Activated CD8-positive, alpha-beta memory T cell treated with anti-CD3 and anti-CD28 coated beads, Interleukin-2, amount 10 ng/mL, durations not matched to agents 7 days and 5 days (primary cell): ENCODE data around the gene EDRF1. TPM values are rescaled to one million over a fixed set of nuclear protein-coding genes. Genes with fewer than 3 reads are reported as not detected.

Experiments used
- ATAC-seq: fragments of 150-1000 bp; cut with Tn5 transposase; one replicate; pipeline ENCODE4 v1.10.0; 2021; ENCODE audit warnings: moderate library complexity
- CTCF ChIA-PET: fragments of 350-600 bp; sonication (Branson Sonifier 250); formaldehyde crosslinking; loops from one replicate; lab custom pipeline; 2021; ENCODE audit warnings: antibody characterized with exemption; lab: Charles Lee
- DNase-seq: peaks from one replicate; pipeline ENCODE4 v3.0.0-alpha.2; 2020
- H3K27ac Mint-ChIP-seq: one replicate; pipeline ENCODE4 v1.8.0; 2021; ENCODE audit warnings: mild to moderate bottlenecking, mixed read lengths
- H3K27me3 Mint-ChIP-seq: one replicate; pipeline ENCODE4 v1.8.0; 2021; ENCODE audit warnings: mixed read lengths
- H3K36me3 Mint-ChIP-seq: one replicate; pipeline ENCODE4 v1.8.0; 2021; ENCODE audit warnings: mild to moderate bottlenecking, mixed read lengths
- H3K4me1 Mint-ChIP-seq: one replicate; pipeline ENCODE4 v1.8.0; 2021; ENCODE audit warnings: mixed read lengths
- H3K4me3 Mint-ChIP-seq: one replicate; pipeline ENCODE4 v1.8.0; 2021; ENCODE audit warnings: mild to moderate bottlenecking, moderate library complexity, mixed read lengths
- H3K9me3 Mint-ChIP-seq: one replicate; pipeline ENCODE4 v1.8.0; 2022; ENCODE audit warnings: low read depth, mixed read lengths
- total RNA-seq, 2 experiments: library from RNA; stranded (reverse); gene quantifications; one replicate each; pipeline ENCODE4 v1.2.3, GENCODE V29; 2021

The EDRF1 gene
- total RNA-seq, 2 experiments from 2014 or later: 36.6 to 38.3 TPM

GRCh38 chr10:125722811-125723210, 3.3 kb downstream of the EDRF1 start:
- ATAC-seq: no peak
- no peaks in the 10 kb centered on the region for H3K27me3 Mint-ChIP-seq
- H3K4me1 Mint-ChIP-seq: peaks cover 30% of the 10 kb centered on the region
- no peak overlapping the region for H3K4me3 Mint-ChIP-seq
- peaks cover 41% of the 10 kb centered on the region for H3K36me3 Mint-ChIP-seq
- H3K9me3 Mint-ChIP-seq: no peaks in the 10 kb centered on the region
- no peak overlapping the region for H3K27ac Mint-ChIP-seq
- DNase-seq: no peak
- CTCF ChIA-PET: no interaction called here

- ATAC-seq (no peak), DNase-seq (no peak)
- no peaks in the 10 kb centered on the region for H3K27me3 Mint-ChIP-seq
- H3K27ac Mint-ChIP-seq: no peak overlapping the region
- no peak overlapping the region for H3K4me3 Mint-ChIP-seq
- H3K9me3 Mint-ChIP-seq: no peaks in the 10 kb centered on the region
- peaks cover 57% of the 10 kb centered on the region for H3K36me3 Mint-ChIP-seq
- CTCF ChIA-PET: no interaction called here
- peaks cover 9% of the 10 kb centered on the region for H3K4me1 Mint-ChIP-seq
Measured at GRCh38 chr10:125726914-125727313, 7.4 kb downstream of the EDRF1 start.

GRCh38 chr10:125727436-125727835, 7.9 kb downstream of the EDRF1 start:
- Mint-ChIP-seq H3K9me3 (no peaks in the 10 kb centered on the region), H3K4me3 (no peak overlapping the region), H3K4me1 (peaks cover 5% of the 10 kb centered on the region), H3K27ac (no peak overlapping the region), H3K36me3 (peaks cover 62% of the 10 kb centered on the region), H3K27me3 (no peaks in the 10 kb centered on the region)
- CTCF ChIA-PET: no interaction called here
- ATAC-seq (no peak), DNase-seq (no peak)

GRCh38 chr10:125734148-125734547, 14.6 kb downstream of the EDRF1 start:
- DNase-seq: no peak
- peaks cover 63% of the 10 kb centered on the region for H3K36me3 Mint-ChIP-seq
- ATAC-seq: no peak
- H3K27me3 Mint-ChIP-seq: no peaks in the 10 kb centered on the region
- CTCF ChIA-PET: no interaction called here
- no peak overlapping the region for H3K27ac Mint-ChIP-seq
- no peak overlapping the region for H3K4me3 Mint-ChIP-seq
- H3K9me3 Mint-ChIP-seq: no peaks in the 10 kb centered on the region
- no peaks in the 10 kb centered on the region for H3K4me1 Mint-ChIP-seq

- no peaks in the 10 kb centered on the region for H3K4me1 Mint-ChIP-seq
Measured at GRCh38 chr10:125734823-125735222, 15.3 kb downstream of the EDRF1 start.

GRCh38 chr10:125738206-125738605, 18.7 kb downstream of the EDRF1 start:
- H3K9me3 Mint-ChIP-seq: no peaks in the 10 kb centered on the region
- H3K4me3 Mint-ChIP-seq: no peak overlapping the region
- ATAC-seq (no peak), DNase-seq (no peak)
- CTCF ChIA-PET: no interaction called here
- H3K27ac Mint-ChIP-seq: no peak overlapping the region
- no peaks in the 10 kb centered on the region for H3K4me1 Mint-ChIP-seq
- H3K27me3 Mint-ChIP-seq: no peaks in the 10 kb centered on the region
- H3K36me3 Mint-ChIP-seq: peaks cover 57% of the 10 kb centered on the region

More at GRCh38 chr10:125734823-125735222, 15.3 kb downstream of the EDRF1 start:
- Mint-ChIP-seq H3K4me3 (no peak overlapping the region), H3K36me3 (peaks cover 62% of the 10 kb centered on the region), H3K27me3 (no peaks in the 10 kb centered on the region), H3K9me3 (no peaks in the 10 kb centered on the region), H3K27ac (no peak overlapping the region)
- CTCF ChIA-PET: no interaction called here
- DNase-seq (no peak), ATAC-seq (no peak)

GRCh38 chr10:125739994-125740679, 20.6 kb downstream of the EDRF1 start:
- H3K4me3 Mint-ChIP-seq: no peak overlapping the region
- ATAC-seq: no peak
- CTCF ChIA-PET: no interaction called here
- no peaks in the 10 kb centered on the region for H3K27me3 Mint-ChIP-seq
- no peak for DNase-seq
- no peaks in the 10 kb centered on the region for H3K9me3 Mint-ChIP-seq
- no peaks in the 10 kb centered on the region for H3K4me1 Mint-ChIP-seq
- peaks cover 61% of the 10 kb centered on the region for H3K36me3 Mint-ChIP-seq
- no peak overlapping the region for H3K27ac Mint-ChIP-seq

- no peaks in the 10 kb centered on the region for H3K27me3 Mint-ChIP-seq
- H3K27ac Mint-ChIP-seq: no peak overlapping the region
- H3K4me1 Mint-ChIP-seq: peaks cover 5% of the 10 kb centered on the region
- no peak overlapping the region for H3K4me3 Mint-ChIP-seq
- CTCF ChIA-PET: no interaction called here
- DNase-seq (no peak), ATAC-seq (no peak)
- H3K36me3 Mint-ChIP-seq: peaks cover 56% of the 10 kb centered on the region
- H3K9me3 Mint-ChIP-seq: no peaks in the 10 kb centered on the region
Measured at GRCh38 chr10:125742465-125742864, 23.0 kb downstream of the EDRF1 start.

GRCh38 chr10:125744909-125745308, 25.4 kb downstream of the EDRF1 start:
- H3K27ac Mint-ChIP-seq: no peak overlapping the region
- H3K4me3 Mint-ChIP-seq: no peak overlapping the region
- H3K4me1 Mint-ChIP-seq: peaks cover 5% of the 10 kb centered on the region
- CTCF ChIA-PET: no interaction called here
- no peaks in the 10 kb centered on the region for H3K9me3 Mint-ChIP-seq
- DNase-seq: no peak
- H3K27me3 Mint-ChIP-seq: no peaks in the 10 kb centered on the region
- ATAC-seq: no peak
- H3K36me3 Mint-ChIP-seq: peaks cover 60% of the 10 kb centered on the region

- Mint-ChIP-seq H3K27ac (no peak overlapping the region), H3K9me3 (no peaks in the 10 kb centered on the region), H3K4me1 (peaks cover 5% of the 10 kb centered on the region), H3K27me3 (no peaks in the 10 kb centered on the region), H3K4me3 (no peak overlapping the region), H3K36me3 (peaks cover 63% of the 10 kb centered on the region)
- no peak for DNase-seq
- no peak for ATAC-seq
- CTCF ChIA-PET: no interaction called here
Measured at GRCh38 chr10:125747417-125747816, 27.9 kb downstream of the EDRF1 start.

GRCh38 chr10:125756196-125756595, 36.7 kb downstream of the EDRF1 start:
- no peak for ATAC-seq
- CTCF ChIA-PET: no interaction called here

GRCh38 chr10:125756853-125757487, 37.5 kb downstream of the EDRF1 start:
- Mint-ChIP-seq H3K9me3 (no peaks in the 10 kb centered on the region), H3K4me3 (no peak overlapping the region), H3K27me3 (no peaks in the 10 kb centered on the region), H3K4me1 (no peaks in the 10 kb centered on the region), H3K27ac (no peak overlapping the region), H3K36me3 (peaks cover 51% of the 10 kb centered on the region)
- DNase-seq: no peak
- no peak for ATAC-seq
- CTCF ChIA-PET: no interaction called here

More at GRCh38 chr10:125756196-125756595, 36.7 kb downstream of the EDRF1 start:
- H3K36me3 Mint-ChIP-seq: peaks cover 48% of the 10 kb centered on the region
- DNase-seq: no peak
- H3K27ac Mint-ChIP-seq: no peak overlapping the region
- no peak overlapping the region for H3K4me3 Mint-ChIP-seq
- no peaks in the 10 kb centered on the region for H3K4me1 Mint-ChIP-seq
- H3K9me3 Mint-ChIP-seq: no peaks in the 10 kb centered on the region
- no peaks in the 10 kb centered on the region for H3K27me3 Mint-ChIP-seq

- H3K36me3 Mint-ChIP-seq: peaks cover 52% of the 10 kb centered on the region
- H3K4me1 Mint-ChIP-seq: no peaks in the 10 kb centered on the region
- H3K4me3 Mint-ChIP-seq: no peak overlapping the region
- no peak for ATAC-seq
- H3K9me3 Mint-ChIP-seq: no peaks in the 10 kb centered on the region
- DNase-seq: no peak
- CTCF ChIA-PET: interaction anchor here (1.3 kb wide), 1 partner anchor 21 kb away, joined by 3 read pairs; no protein-coding TSS in a partner anchor
- no peaks in the 10 kb centered on the region for H3K27me3 Mint-ChIP-seq
- no peak overlapping the region for H3K27ac Mint-ChIP-seq
Measured at GRCh38 chr10:125757742-125758141, 38.2 kb downstream of the EDRF1 start.

GRCh38 chr10:125761961-125762360, 42.5 kb downstream of the EDRF1 start:
- Mint-ChIP-seq H3K9me3 (no peaks in the 10 kb centered on the region), H3K36me3 (peaks cover 56% of the 10 kb centered on the region)
- no peak for ATAC-seq

More at GRCh38 chr10:125761961-125762360, 42.5 kb downstream of the EDRF1 start:
- Mint-ChIP-seq H3K27ac (no peak overlapping the region), H3K4me3 (no peak overlapping the region), H3K4me1 (no peaks in the 10 kb centered on the region), H3K27me3 (no peaks in the 10 kb centered on the region)
- no peak for DNase-seq
- CTCF ChIA-PET: no interaction called here
